GM21529 (cell line): ENCODE results near the gene TXNRD1.
"Not testable (repeated sequence)": the region's sequence is repeated elsewhere in the genome, so short reads cannot be mapped to it uniquely, and the experiment has no call there.

ENCODE experiments used
- ATAC-seq: cut with Tn5 transposase; IDR thresholded peaks from one replicate; pipeline ENCODE4 v1.9.1; 2021; ENCODE audit not compliant: unreplicated experiment

TXNRD1 gene

GRCh38 chr12:104215638-104216297, at the start of gene TXNRD1:
Gene TXNRD1 (plus strand): TSS chr12:104215779. CDS start chr12:104215803, 24 bp downstream.
- ATAC-seq: peak; percentile 94

GRCh38 chr12:104165801-104166200, 49.8 kb upstream of the TXNRD1 start:
- no peak for ATAC-seq

- no peak for ATAC-seq
Observed at GRCh38 chr12:104166465-104166864, 49.1 kb upstream of the TXNRD1 start.

- no peak for ATAC-seq
Observed at GRCh38 chr12:104167519-104168458, 47.8 kb upstream of the TXNRD1 start.

- ATAC-seq: no peak
Observed at GRCh38 chr12:104168596-104168995, 47.0 kb upstream of the TXNRD1 start.

GRCh38 chr12:104171785-104172569, 43.6 kb upstream of the TXNRD1 start:
- ATAC-seq: no peak

- no peak for ATAC-seq
Observed at GRCh38 chr12:104172570-104172947, 43.0 kb upstream of the TXNRD1 start.

- not testable (repeated sequence) for ATAC-seq
Observed at GRCh38 chr12:104173804-104174203, 41.8 kb upstream of the TXNRD1 start.

GRCh38 chr12:104175726-104176247, 39.8 kb upstream of the TXNRD1 start:
- no peak for ATAC-seq

GRCh38 chr12:104177336-104177662, 38.3 kb upstream of the TXNRD1 start:
- no peak for ATAC-seq

GRCh38 chr12:104177663-104178501, 37.7 kb upstream of the TXNRD1 start:
- no peak for ATAC-seq

GRCh38 chr12:104180374-104180773, 35.2 kb upstream of the TXNRD1 start:
- ATAC-seq: no peak

- no peak for ATAC-seq
Observed at GRCh38 chr12:104181313-104181712, 34.3 kb upstream of the TXNRD1 start.

- ATAC-seq: no peak
Observed at GRCh38 chr12:104182144-104182543, 33.4 kb upstream of the TXNRD1 start.

- no peak for ATAC-seq
Observed at GRCh38 chr12:104182621-104183378, 32.8 kb upstream of the TXNRD1 start.

GRCh38 chr12:104183443-104183842, 32.1 kb upstream of the TXNRD1 start:
- no peak for ATAC-seq

- no peak for ATAC-seq
Observed at GRCh38 chr12:104187446-104188155, 28.0 kb upstream of the TXNRD1 start.

GRCh38 chr12:104188534-104188933, 27.0 kb upstream of the TXNRD1 start:
- no peak for ATAC-seq
